Endothelial cell (in vitro differentiated cells): Measurements from ENCODE around the gene ABCD3. TPM values are rescaled to one million over a fixed set of nuclear protein-coding genes. Genes with fewer than 3 reads are reported as not detected.

Experiments used
- DNase-seq: peaks from one replicate; pipeline ENCODE4 v3.0.0; 2021; ENCODE audit warnings: low spot score
- H3K27ac Mint-ChIP-seq: one replicate; pipeline ENCODE4 v1.8.0; 2021; ENCODE audit warnings: mixed read lengths, inconsistent platforms; ENCODE audit not compliant: unreplicated experiment
- H3K27me3 Mint-ChIP-seq: one replicate; pipeline ENCODE4 v1.8.0; 2021; ENCODE audit warnings: mild to moderate bottlenecking, moderate library complexity, mixed read lengths, inconsistent platforms; ENCODE audit not compliant: unreplicated experiment
- H3K36me3 Mint-ChIP-seq: one replicate; pipeline ENCODE4 v1.8.0; 2021; ENCODE audit warnings: mild to moderate bottlenecking, low read depth, mixed read lengths, inconsistent platforms; ENCODE audit not compliant: unreplicated experiment
- H3K4me1 Mint-ChIP-seq: one replicate; pipeline ENCODE4 v1.8.0; 2021; ENCODE audit warnings: mild to moderate bottlenecking, mixed read lengths, inconsistent platforms; ENCODE audit not compliant: unreplicated experiment
- H3K4me3 Mint-ChIP-seq: one replicate; pipeline ENCODE4 v1.8.0; 2021; ENCODE audit warnings: mild to moderate bottlenecking, mixed read lengths, inconsistent platforms; ENCODE audit not compliant: unreplicated experiment
- H3K9me3 Mint-ChIP-seq: one replicate; pipeline ENCODE4 v1.8.0; 2021; ENCODE audit warnings: mixed read lengths, inconsistent platforms; ENCODE audit not compliant: unreplicated experiment
- CTCF ChIP-seq: fragments of 200-600 bp; sonication (generic); IDR thresholded peaks from one replicate; pipeline ENCODE4 v1.5.0; 2021; ENCODE audit warnings: antibody characterized with exemption; ENCODE audit not compliant: unreplicated experiment
- total RNA-seq: library from RNA; stranded (reverse); fragmentation: NEBNext Ultra II Directional; extraction: Animal tissue kit (Norgen Biotek cat#: 25700); gene quantifications from one replicate; pipeline ENCODE4 v1.2.1, GENCODE V29; 2021; ENCODE audit not compliant: unreplicated experiment

The ABCD3 gene
- total RNA-seq, 1 donor from 2014 or later = 59.6 TPM

- H3K27ac Mint-ChIP-seq = no peak overlapping the region
- H3K9me3 Mint-ChIP-seq = no peaks in the 10 kb centered on the region
- no peaks in the 10 kb centered on the region for H3K36me3 Mint-ChIP-seq
- peaks cover 16% of the 10 kb centered on the region for H3K4me1 Mint-ChIP-seq
- H3K4me3 Mint-ChIP-seq = no peak overlapping the region
- H3K27me3 Mint-ChIP-seq = peaks cover 3% of the 10 kb centered on the region
- no peak for TF ChIP-seq CTCF
- DNase-seq = no peak
Measured at GRCh38 chr1:94522304-94522703, 104.1 kb downstream of the ABCD3 start.

GRCh38 chr1:94524531-94524930 is 106.3 kb downstream of the ABCD3 start:
- Mint-ChIP-seq H3K27ac (no peak overlapping the region), H3K4me1 (peaks cover 13% of the 10 kb centered on the region), H3K27me3 (peaks cover 3% of the 10 kb centered on the region), H3K9me3 (no peaks in the 10 kb centered on the region), H3K4me3 (no peak overlapping the region), H3K36me3 (no peaks in the 10 kb centered on the region)
- TF ChIP-seq CTCF = no peak
- DNase-seq = no peak

GRCh38 chr1:94526152-94526980 is 108.2 kb downstream of the ABCD3 start:
- Mint-ChIP-seq H3K27me3 (peaks cover 3% of the 10 kb centered on the region), H3K9me3 (no peaks in the 10 kb centered on the region), H3K4me3 (no peak overlapping the region), H3K36me3 (no peaks in the 10 kb centered on the region), H3K27ac (no peak overlapping the region), H3K4me1 (peaks cover 11% of the 10 kb centered on the region)
- TF ChIP-seq CTCF = no peak
- no peak for DNase-seq

GRCh38 chr1:94527447-94528031 is 109.3 kb downstream of the ABCD3 start:
- TF ChIP-seq CTCF = no peak
- Mint-ChIP-seq H3K27ac (no peak overlapping the region), H3K9me3 (no peaks in the 10 kb centered on the region), H3K4me3 (no peak overlapping the region), H3K36me3 (no peaks in the 10 kb centered on the region), H3K4me1 (peaks cover under 1% of the 10 kb centered on the region), H3K27me3 (peaks cover 3% of the 10 kb centered on the region)
- DNase-seq = no peak

- H3K27me3 Mint-ChIP-seq = peaks cover 3% of the 10 kb centered on the region
- no peak for DNase-seq
- H3K36me3 Mint-ChIP-seq = no peaks in the 10 kb centered on the region
- H3K4me3 Mint-ChIP-seq = no peak overlapping the region
- no peaks in the 10 kb centered on the region for H3K9me3 Mint-ChIP-seq
- no peaks in the 10 kb centered on the region for H3K4me1 Mint-ChIP-seq
- no peak for TF ChIP-seq CTCF
- H3K27ac Mint-ChIP-seq = no peak overlapping the region
Measured at GRCh38 chr1:94528299-94528698, 110.1 kb downstream of the ABCD3 start.
